IMR-90 (cell line): Measurements from ENCODE around the gene DENND1A. TPM values are rescaled to one million over a fixed set of nuclear protein-coding genes. Genes with fewer than 3 reads are reported as not detected.

ENCODE experiments used
- ATAC-seq: fragments of 200-7000 bp; cut with Tn5 transposase; 2 replicates; pipeline ENCODE4 v1.9.1; 2020; ENCODE audit warnings: low read depth, mild to moderate bottlenecking, moderate library complexity
- BruUV-seq: library from RNA; stranded (reverse); fragments of 400-500 nt; replicated peaks from 2 replicates; lab custom pipeline; 2021; lab: Mats Ljungman, UMichigan
- CTCF ChIA-PET: fragments of 300-600 bp; formaldehyde crosslinking; extraction: SDS; loops from one replicate; lab custom pipeline; 2021; ENCODE audit warnings: antibody characterized with exemption; lab: Yijun Ruan, JAX
- POLR2A ChIA-PET: fragments of 300-600 bp; sonication (Branson Sonifier 250); formaldehyde crosslinking; loops from one replicate; lab custom pipeline; 2022; ENCODE audit warnings: antibody characterized with exemption; ENCODE audit not compliant: unreplicated experiment; lab: Charles Lee
- DNase-seq: peaks from one replicate; pipeline ENCODE4 v3.0.0; 2013
- H2AFZ ChIP-seq: replicated peaks from 2 replicates; pipeline ENCODE3; 2013; ENCODE audit warnings: low read length, mild to moderate bottlenecking; ENCODE audit not compliant: poor library complexity
- H2AK5ac ChIP-seq: 2 replicates; pipeline ENCODE4 v1.6.1; 2013; ENCODE audit warnings: low read depth, low read length, inconsistent platforms
- H2AK9ac ChIP-seq: replicated peaks from 2 replicates; pipeline ENCODE3; 2013; ENCODE audit warnings: mild to moderate bottlenecking, low read depth, low read length, moderate library complexity; ENCODE audit not compliant: poor library complexity
- H2BK120ac ChIP-seq: 2 replicates; pipeline ENCODE4 v1.6.1; 2013; ENCODE audit warnings: low read depth, low read length, inconsistent platforms
- H2BK15ac ChIP-seq: 3 replicates; pipeline ENCODE4 v1.6.1; 2013; ENCODE audit warnings: low read depth, low read length, inconsistent platforms
- H2BK20ac ChIP-seq: 2 replicates; pipeline ENCODE4 v1.6.1; 2013; ENCODE audit warnings: low read depth, mild to moderate bottlenecking, inconsistent platforms, low read length, moderate library complexity
- H2BK5ac ChIP-seq: 2 replicates; pipeline ENCODE4 v1.6.1; 2013; ENCODE audit warnings: mild to moderate bottlenecking, low read depth, low read length, inconsistent platforms; ENCODE audit not compliant: poor library complexity, severe bottlenecking
- H3K14ac ChIP-seq: replicated peaks from 2 replicates; pipeline ENCODE4 v1.6.1; 2013; ENCODE audit warnings: low read depth, low read length, inconsistent platforms
- H3K18ac ChIP-seq: 2 replicates; pipeline ENCODE4 v1.6.1; 2013; ENCODE audit warnings: low read depth, low read length, control low read depth
- H3K23ac ChIP-seq: 2 replicates; pipeline ENCODE4 v1.6.1; 2013; ENCODE audit warnings: low read depth, low read length, inconsistent platforms
- H3K27ac ChIP-seq: 2 replicates; pipeline ENCODE4 v1.5.1; 2013; ENCODE audit warnings: mild to moderate bottlenecking, control low read depth, low read length; ENCODE audit not compliant: insufficient read depth
- H3K27me3 ChIP-seq: 2 replicates; pipeline ENCODE4 v1.6.1; 2013; ENCODE audit warnings: low read length; ENCODE audit not compliant: control insufficient read depth, insufficient read depth
- H3K36me3 ChIP-seq: 2 replicates; pipeline ENCODE4 v1.6.1; 2013; ENCODE audit warnings: low read length, mixed read lengths; ENCODE audit not compliant: control insufficient read depth, insufficient read depth
- H3K4ac ChIP-seq: 2 replicates; pipeline ENCODE4 v1.6.1; 2013; ENCODE audit warnings: low read depth, low read length, inconsistent platforms
- H3K4me1 ChIP-seq: 2 replicates; pipeline ENCODE4 v1.6.1; 2013; ENCODE audit warnings: low read length, mixed read lengths; ENCODE audit not compliant: control insufficient read depth, insufficient read depth
- H3K4me2 ChIP-seq: 2 replicates; pipeline ENCODE4 v1.6.1; 2013; ENCODE audit warnings: low read depth, mild to moderate bottlenecking, control low read depth, low read length, moderate library complexity
- H3K4me3 ChIP-seq: 2 replicates; pipeline ENCODE4 v1.5.1; 2013; ENCODE audit warnings: low read depth, mild to moderate bottlenecking, control low read depth, low read length, moderate library complexity; ENCODE audit not compliant: insufficient read depth
- H3K56ac ChIP-seq: 2 replicates; pipeline ENCODE4 v1.6.1; 2013; ENCODE audit warnings: low read length, inconsistent platforms; ENCODE audit not compliant: insufficient read depth; ENCODE audit errors: extremely low read depth
- H3K79me1 ChIP-seq, 2 experiments: 2 replicates each; pipeline ENCODE4 v1.6.1; 2013; ENCODE audit warnings: low read length in 2 of 2, inconsistent platforms in 1 of 2, low read depth in 1 of 2
- H3K9ac ChIP-seq: 2 replicates; pipeline ENCODE4 v1.6.1; 2013; ENCODE audit warnings: low read depth, low read length, control low read depth
- H3K9me1 ChIP-seq: 2 replicates; pipeline ENCODE4 v1.6.1; 2013; ENCODE audit warnings: low read length, inconsistent platforms; ENCODE audit not compliant: insufficient read depth
- H3K9me3 ChIP-seq: 2 replicates; pipeline ENCODE4 v1.6.1; 2013; ENCODE audit warnings: low read length; ENCODE audit not compliant: control insufficient read depth, insufficient read depth
- H4K20me1 ChIP-seq: 2 replicates; pipeline ENCODE4 v1.6.1; 2013; ENCODE audit warnings: low read length, inconsistent platforms; ENCODE audit not compliant: insufficient read depth
- H4K5ac ChIP-seq: 2 replicates; pipeline ENCODE4 v1.6.1; 2013; ENCODE audit warnings: mild to moderate bottlenecking, low read depth, low read length, control low read depth
- H4K8ac ChIP-seq, 2 experiments: 2 replicates each; pipeline ENCODE4 v1.6.1; 2013; ENCODE audit warnings: low read depth in 2 of 2, low read length in 2 of 2, control low read depth in 1 of 2, inconsistent platforms in 1 of 2
- H4K91ac ChIP-seq: 2 replicates; pipeline ENCODE4 v1.6.1; 2013; ENCODE audit warnings: low read depth, low read length, inconsistent platforms; ENCODE audit not compliant: insufficient read depth
- BHLHE40 ChIP-seq: fragments of 150-350 bp; IDR thresholded peaks from 2 replicates; pipeline ENCODE4 v1.6.1; 2016; ENCODE audit warnings: mild to moderate bottlenecking, low read depth, low read length
- MAZ ChIP-seq: IDR thresholded peaks from 2 replicates; pipeline ENCODE4 v1.6.1; 2012; ENCODE audit warnings: low read depth, mild to moderate bottlenecking, low read length, improper control_type of control experiment, moderate library complexity, borderline replicate concordance
- NFE2L2 ChIP-seq: fragments of 150-350 bp; IDR thresholded peaks from 2 replicates; pipeline ENCODE4 v1.6.1; 2016; ENCODE audit warnings: low read depth, mild to moderate bottlenecking, low read length
- POLR2A ChIP-seq: IDR thresholded peaks from 2 replicates; pipeline ENCODE4 v1.6.1; 2012; ENCODE audit warnings: mild to moderate bottlenecking, low read depth, low read length
- SMC3 ChIP-seq: fragments of 150-350 bp; IDR thresholded peaks from 2 replicates; pipeline ENCODE4 v1.6.1; 2016; ENCODE audit warnings: low read depth, mild to moderate bottlenecking, antibody characterized with exemption, low read length, moderate library complexity
- USF2 ChIP-seq: fragments of 150-350 bp; IDR thresholded peaks from 2 replicates; pipeline ENCODE4 v1.6.1; 2017; ENCODE audit warnings: mild to moderate bottlenecking, antibody characterized with exemption, low read length, low read depth
- WGBS, 2 experiments: methylation state at CpG; one replicate each; pipeline versions ENCODE4 v1.1.5 to v1.1.7; 2013; ENCODE audit warnings: missing lambda C conversion rate in 2 of 2; ENCODE audit not compliant: insufficient read length in 1 of 2; ENCODE audit errors: extremely low coverage in 2 of 2; 5-methylcytosine and 5-hydroxymethylcytosine counted together
- dilution Hi-C: fragments of 300-500 bp; cut with HindIII; formaldehyde crosslinking; loops from one replicate; pipeline ENCODE4 v1.14.3; 2018; ENCODE audit warnings: low sequenced_read_pairs; ENCODE audit not compliant: unreplicated experiment
- in situ Hi-C: fragments of 300-500 bp; cut with MboI; formaldehyde crosslinking; loops from 3 replicates; pipeline ENCODE4 v1.14.3; 2019; ENCODE audit warnings: low sequenced_read_pairs, inconsistent platforms, mixed read lengths
- intact Hi-C: fragments of 100-400 bp; cut with micrococcal nuclease; formaldehyde crosslinking; loops from 2 replicates; pipeline ENCODE4 v1.10.0; 2022
- polyA plus RNA-seq, 3 experiments: library from polyadenylated mRNA; depleted of rRNA; stranded (reverse); fragments of >200 nt; gene quantifications; 2 replicates each; pipeline ENCODE4 v1.2.3, GENCODE V29; 2012; ENCODE audit warnings: low replicate concordance in 1 of 3
- total RNA-seq: library from RNA; depleted of rRNA; stranded (reverse); fragments of >200 nt; gene quantifications from 2 replicates; pipeline ENCODE4 v1.2.3, GENCODE V29; 2012

The DENND1A gene
- total and polyA plus RNA-seq, 2 of the 4 experiments (the other 2 are of a cell fraction) = 21.4 to 27.6 TPM

GRCh38 chr9:123776708-123777537 lies 153.0 kb downstream of the DENND1A start:
- Histone ChIP-seq H2BK5ac (no peak overlapping the region), H4K5ac (no peak overlapping the region), H3K18ac (no peak overlapping the region), H3K27me3 (no peaks in the 10 kb centered on the region), H2BK120ac (no peak overlapping the region), H3K23ac (no peak overlapping the region), H3K79me1 (no peaks in the 10 kb centered on the region; a peak in 1 of 4 replicates), H3K9me3 (no peaks in the 10 kb centered on the region), H4K20me1 (no peaks in the 10 kb centered on the region), H3K56ac (no peak overlapping the region), H3K4ac (no peak overlapping the region), H3K4me2 (no peak overlapping the region), H3K9me1 (no peaks in the 10 kb centered on the region), H4K91ac (no peak overlapping the region), H2AK9ac (no peak overlapping the region), H3K9ac (no peak overlapping the region), H4K8ac (no peak overlapping the region), H3K27ac (no peak overlapping the region), H3K36me3 (no peaks in the 10 kb centered on the region), H3K4me1 (no peaks in the 10 kb centered on the region), H3K14ac (no peak overlapping the region), H2BK15ac (no peak overlapping the region), H3K4me3 (no peak overlapping the region), H2AFZ (no peak overlapping the region), H2AK5ac (no peak overlapping the region), H2BK20ac (no peak overlapping the region)
- no peak for DNase-seq
- CTCF ChIA-PET = no interaction called here
- dilution Hi-C loops = no loop called here
- no peak for ATAC-seq
- TF ChIP-seq MAZ (no peak), USF2 (no peak), POLR2A (no peak), BHLHE40 (no peak), SMC3 (no peak), NFE2L2 (no peak)
- intact Hi-C loops = no loop called here
- BruUV-seq = no TSS peak
- no CpG with 5 or more reads among the region's 7 CpGs for WGBS, 2 experiments
- in situ Hi-C loops = no loop called here
- POLR2A ChIA-PET = interaction anchor here (0.7 to 0.9 kb wide), 2 partner anchors 11 to 1514 kb away, joined by 3 read pairs; no protein-coding TSS in a partner anchor
